ENCODE measurements around the gene FITM1.

DNA sequence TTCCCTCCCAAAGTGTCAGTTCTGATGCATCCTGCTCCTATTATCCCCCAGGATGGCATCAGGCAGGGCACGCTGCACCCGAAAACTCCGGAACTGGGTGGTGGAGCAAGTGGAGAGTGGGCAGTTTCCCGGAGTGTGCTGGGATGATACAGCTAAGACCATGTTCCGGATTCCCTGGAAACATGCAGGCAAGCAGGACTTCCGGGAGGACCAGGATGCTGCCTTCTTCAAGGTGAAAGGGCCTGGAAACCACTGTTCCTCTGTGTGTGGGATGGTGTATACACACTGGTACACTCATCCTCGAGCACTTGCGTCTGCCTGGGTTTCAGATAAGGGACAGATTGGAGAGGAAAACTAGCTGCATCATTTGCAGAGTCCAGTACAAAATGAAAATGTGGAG lies 31.6 kb downstream of the FITM1 start:
- TF ChIP-seq POLR2AphosphoS5 (IDR thresholded peaks at IDR 0.05; ENCODE audit: borderline replicate concordance, low read depth, low read length) = no peak
- no peak for TF ChIP-seq EZH2 (IDR thresholded peaks at IDR 0.05)

All from SK-N-MC (cell line).